K562 (cell line): ENCODE results near the gene ILKAP. TPM values are rescaled to one million over a fixed set of nuclear protein-coding genes. Genes with fewer than 3 reads are reported as not detected.

Source experiments
- C11orf30 ChIP-seq: fragments of 450-650 bp; IDR thresholded peaks from 2 replicates; pipeline ENCODE4 v1.6.1; 2016; ENCODE audit warnings: low read depth, mild to moderate bottlenecking
- ELF1 ChIP-seq: fragments of 200-800 bp; sonication (Bioruptor generic); IDR thresholded peaks from 2 replicates; pipeline ENCODE4 v1.6.1; 2016; ENCODE audit warnings: missing genetic modification characterization, missing compliant biosample characterization
- POLR2A ChIP-seq: fragments of 450-650 bp; conservative IDR thresholded peaks from 2 replicates; pipeline ENCODE4 v1.6.1; 2016
- STAG1 ChIP-seq: sonication (generic); formaldehyde crosslinking; IDR thresholded peaks from 2 replicates; pipeline ENCODE4 v1.5.0; 2020; ENCODE audit warnings: missing genetic modification reagents, borderline replicate concordance
- ZBTB7A ChIP-seq: IDR thresholded peaks from 2 replicates; pipeline ENCODE4 v1.6.1; 2011; ENCODE audit warnings: low read depth, mild to moderate bottlenecking, low read length, moderate library complexity, borderline replicate concordance; ENCODE audit not compliant: control insufficient read depth
- ZNF316 ChIP-seq: fragments of 450-650 bp; IDR thresholded peaks from 2 replicates; pipeline ENCODE4 v1.6.1; 2016
- polyA plus RNA-seq, 8 experiments: library from polyadenylated mRNA; depleted of rRNA in 4 of 8; stranded (reverse) in 5 of 8; unstranded in 3 of 8; fragments of >200 nt; fragmentation: Nextera tagmentation in 2 of 8; fragmentation: Illumina TruSeq in 1 of 8; extraction: Ambion mirVana in 2 of 8; extraction: Trizol in 1 of 8; gene quantifications; 2 replicates each; pipeline versions ENCODE4 v1.2.1 to v1.2.3, GENCODE V29; 2011 to 2014; ENCODE audit warnings: inconsistent platforms in 1 of 8, missing spikeins in 1 of 8
- total RNA-seq, 7 experiments: library from RNA; depleted of rRNA in 6 of 7; stranded (reverse); fragments of >200 nt in 6 of 7; fragmentation: Illumina TruSeq in 2 of 7; extraction: Trizol in 2 of 7; gene quantifications; 2 replicates each; pipeline versions ENCODE4 v1.2.1 to v1.2.3, GENCODE V29; 2011 to 2021; ENCODE audit warnings: low replicate concordance in 1 of 7
- TF ChIP-seq, protein P1 (sequence below), 2 experiments: fragments of 450-650 bp; formaldehyde crosslinking in 1 of 2; IDR thresholded peaks; 2 replicates each; pipeline versions ENCODE4 v1.4.0 to v1.6.1; 2014 to 2020; ENCODE audit warnings: mild to moderate bottlenecking in 2 of 2, borderline replicate concordance in 1 of 2, low read depth in 1 of 2

The ILKAP gene
- total and polyA plus RNA-seq, 9 of the 15 experiments (the other 6 are each of a cell fraction or from before 2014, with no cell fraction given) = 3.1 to 43.9 (median 20.7) TPM

GRCh38 chr2:238160206-238161129 is 43.0 kb downstream of the ILKAP start (continued):
- TF ChIP-seq, protein P1, sequence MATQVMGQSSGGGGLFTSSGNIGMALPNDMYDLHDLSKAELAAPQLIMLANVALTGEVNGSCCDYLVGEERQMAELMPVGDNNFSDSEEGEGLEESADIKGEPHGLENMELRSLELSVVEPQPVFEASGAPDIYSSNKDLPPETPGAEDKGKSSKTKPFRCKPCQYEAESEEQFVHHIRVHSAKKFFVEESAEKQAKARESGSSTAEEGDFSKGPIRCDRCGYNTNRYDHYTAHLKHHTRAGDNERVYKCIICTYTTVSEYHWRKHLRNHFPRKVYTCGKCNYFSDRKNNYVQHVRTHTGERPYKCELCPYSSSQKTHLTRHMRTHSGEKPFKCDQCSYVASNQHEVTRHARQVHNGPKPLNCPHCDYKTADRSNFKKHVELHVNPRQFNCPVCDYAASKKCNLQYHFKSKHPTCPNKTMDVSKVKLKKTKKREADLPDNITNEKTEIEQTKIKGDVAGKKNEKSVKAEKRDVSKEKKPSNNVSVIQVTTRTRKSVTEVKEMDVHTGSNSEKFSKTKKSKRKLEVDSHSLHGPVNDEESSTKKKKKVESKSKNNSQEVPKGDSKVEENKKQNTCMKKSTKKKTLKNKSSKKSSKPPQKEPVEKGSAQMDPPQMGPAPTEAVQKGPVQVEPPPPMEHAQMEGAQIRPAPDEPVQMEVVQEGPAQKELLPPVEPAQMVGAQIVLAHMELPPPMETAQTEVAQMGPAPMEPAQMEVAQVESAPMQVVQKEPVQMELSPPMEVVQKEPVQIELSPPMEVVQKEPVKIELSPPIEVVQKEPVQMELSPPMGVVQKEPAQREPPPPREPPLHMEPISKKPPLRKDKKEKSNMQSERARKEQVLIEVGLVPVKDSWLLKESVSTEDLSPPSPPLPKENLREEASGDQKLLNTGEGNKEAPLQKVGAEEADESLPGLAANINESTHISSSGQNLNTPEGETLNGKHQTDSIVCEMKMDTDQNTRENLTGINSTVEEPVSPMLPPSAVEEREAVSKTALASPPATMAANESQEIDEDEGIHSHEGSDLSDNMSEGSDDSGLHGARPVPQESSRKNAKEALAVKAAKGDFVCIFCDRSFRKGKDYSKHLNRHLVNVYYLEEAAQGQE (IDR thresholded peaks at IDR 0.05; ENCODE audit: borderline replicate concordance) = peak; percentile 52; the same call in 1 of the 2 replicates
- TF ChIP-seq, protein P1 (CRISPR knock-in tag; IDR thresholded peaks at IDR 0.05; ENCODE audit: low read depth) = no peak
- TF ChIP-seq ZNF316 = peak; percentile 44; the same call in 1 of the 2 replicates
- 0 out of 2 replicates have a peak, but pooled peaks have one; percentile 24 for TF ChIP-seq C11orf30
- no peak for TF ChIP-seq POLR2A
- peak; percentile 35; the same call in 1 of the 2 replicates for TF ChIP-seq ELF1 (tag)
- peak; percentile 48; the same call in 1 of the 2 replicates for TF ChIP-seq STAG1 (CRISPR knock-in tag)
- TF ChIP-seq ZBTB7A = peak; percentile 74; the same call in 1 of the 2 replicates
